DLD1 (cell line): ENCODE data around the gene CAV1.
"Not testable (repeated sequence)": the region's sequence is repeated elsewhere in the genome, so short reads cannot be mapped to it uniquely, and the experiment has no call there.

Experiments used
- in situ Hi-C: cut with HindIII; loops from 2 replicates; pipeline ENCODE4 v1.10.0; 2017; ENCODE audit warnings: low sequenced_read_pairs

Gene CAV1, protein sequence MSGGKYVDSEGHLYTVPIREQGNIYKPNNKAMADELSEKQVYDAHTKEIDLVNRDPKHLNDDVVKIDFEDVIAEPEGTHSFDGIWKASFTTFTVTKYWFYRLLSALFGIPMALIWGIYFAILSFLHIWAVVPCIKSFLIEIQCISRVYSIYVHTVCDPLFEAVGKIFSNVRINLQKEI

DNA sequence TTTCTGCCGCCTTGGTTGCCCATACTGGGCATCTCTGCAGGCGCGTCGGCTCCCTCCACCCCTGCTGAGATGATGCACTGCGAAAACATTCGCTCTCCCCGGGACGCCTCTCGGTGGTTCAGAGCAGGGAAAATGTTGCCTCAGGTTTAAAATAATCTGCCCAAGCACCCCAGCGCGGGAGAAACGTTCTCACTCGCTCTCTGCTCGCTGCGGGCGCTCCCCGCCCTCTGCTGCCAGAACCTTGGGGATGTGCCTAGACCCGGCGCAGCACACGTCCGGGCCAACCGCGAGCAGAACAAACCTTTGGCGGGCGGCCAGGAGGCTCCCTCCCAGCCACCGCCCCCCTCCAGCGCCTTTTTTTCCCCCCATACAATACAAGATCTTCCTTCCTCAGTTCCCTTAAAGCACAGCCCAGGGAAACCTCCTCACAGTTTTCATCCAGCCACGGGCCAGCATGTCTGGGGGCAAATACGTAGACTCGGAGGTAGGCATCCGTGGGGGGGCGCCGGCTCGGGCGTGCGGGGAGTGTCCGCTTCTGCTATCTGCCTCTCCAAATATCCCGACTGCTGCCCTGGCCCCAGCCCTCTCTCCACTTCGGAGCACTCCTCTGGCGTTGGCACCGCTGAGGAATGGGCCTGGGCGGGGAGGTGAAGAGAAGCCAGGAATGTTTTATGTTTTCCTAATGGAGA is at the start of gene CAV1:
TSS of gene CAV1 (plus strand) at position 428 of the 689 bp plus-strand sequence. CDS start at position 455, 27 bp downstream.
- in situ Hi-C loops, result loop anchor here (25.0 kb wide), 1 partner anchor 262 kb away; no protein-coding TSS in a partner anchor

DNA sequence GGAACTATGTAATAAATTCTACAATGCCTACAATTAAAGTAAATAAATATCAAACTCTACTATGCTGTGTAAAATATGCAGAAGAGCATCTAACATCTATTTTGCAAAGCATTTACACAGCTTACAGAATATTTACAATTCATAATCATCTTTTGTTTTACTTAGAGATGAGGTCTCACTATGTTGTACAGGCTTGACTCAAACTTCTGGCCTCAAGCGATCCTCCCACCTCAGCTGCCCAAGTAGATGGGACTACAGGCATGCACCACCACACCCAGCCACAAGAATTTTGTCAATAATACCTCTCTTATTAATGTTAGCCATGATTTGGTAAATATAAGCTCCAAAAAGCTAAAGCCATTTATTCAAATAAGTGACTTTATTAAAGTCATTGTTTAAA is 47.2 kb upstream of the CAV1 start:
- in situ Hi-C loops, result no loop called here

DNA sequence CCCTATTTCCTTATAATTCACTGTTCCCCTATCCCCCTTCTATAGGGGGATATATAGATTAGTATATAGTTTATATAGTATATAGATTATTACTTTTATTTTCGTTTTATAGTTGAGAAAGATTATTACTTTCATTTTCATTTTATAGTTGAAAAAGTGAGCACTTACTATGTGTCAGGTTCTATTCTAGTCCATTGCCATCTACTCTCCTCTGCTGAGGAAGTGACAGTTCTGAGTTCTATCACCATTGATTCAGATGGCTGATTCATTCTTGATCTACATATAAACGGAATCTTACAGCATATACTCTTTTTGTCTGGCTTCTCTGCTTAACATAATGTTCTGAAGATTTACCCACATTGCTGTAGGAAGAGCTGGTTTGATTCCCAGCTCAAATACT is 46.0 kb upstream of the CAV1 start:
- in situ Hi-C loops, result no loop called here

DNA sequence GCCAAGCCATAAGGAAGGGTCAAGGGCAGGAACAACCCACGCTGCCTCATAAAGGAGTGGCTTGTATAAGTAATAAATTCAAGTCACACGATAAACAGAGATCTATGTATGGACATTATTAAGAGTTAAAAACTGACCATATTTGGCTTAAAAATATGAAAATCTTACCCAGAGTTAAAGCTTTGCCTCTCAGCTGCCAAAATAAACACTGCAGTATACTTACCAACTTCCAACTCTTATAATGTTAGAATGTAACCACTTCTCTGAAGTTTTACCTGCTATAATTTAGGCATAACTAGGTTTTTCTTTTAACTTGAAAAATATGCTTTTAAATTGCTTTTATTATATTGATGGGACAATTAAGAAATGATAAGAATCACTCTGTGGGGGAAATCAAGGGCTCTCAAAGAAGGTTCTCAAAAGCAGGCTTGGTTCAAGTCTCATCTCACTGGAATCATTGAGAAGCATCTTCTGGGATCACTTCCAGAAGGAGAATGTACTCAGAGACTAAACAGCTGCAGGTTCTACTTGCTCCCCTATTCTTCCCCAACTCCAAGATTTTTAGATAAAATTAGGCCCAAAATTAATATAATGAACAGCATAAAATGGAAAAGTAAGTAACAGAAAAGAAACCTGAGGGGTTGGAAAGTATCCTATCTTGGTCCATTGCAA is 41.4 kb upstream of the CAV1 start:
- in situ Hi-C loops, result no loop called here

DNA sequence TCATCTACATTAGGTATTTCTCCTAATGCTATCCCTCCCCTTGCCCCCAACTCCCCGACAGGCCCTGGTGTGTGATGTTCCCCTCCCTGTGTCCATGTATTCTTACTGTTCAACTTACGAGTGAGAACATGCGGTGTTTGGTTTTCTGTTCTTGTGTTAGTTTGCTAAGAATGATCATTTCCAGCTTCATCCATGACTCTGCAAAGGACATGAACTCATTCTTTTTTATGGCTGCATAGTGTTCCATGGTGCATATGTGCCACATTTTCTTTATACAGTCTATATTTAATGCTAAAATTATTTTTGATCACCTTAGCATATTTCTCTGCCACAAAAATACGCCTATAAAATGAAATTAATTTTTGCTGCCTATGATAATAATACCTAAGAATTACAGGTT is 40.4 kb upstream of the CAV1 start:
- in situ Hi-C loops, result not testable (repeated sequence)

DNA sequence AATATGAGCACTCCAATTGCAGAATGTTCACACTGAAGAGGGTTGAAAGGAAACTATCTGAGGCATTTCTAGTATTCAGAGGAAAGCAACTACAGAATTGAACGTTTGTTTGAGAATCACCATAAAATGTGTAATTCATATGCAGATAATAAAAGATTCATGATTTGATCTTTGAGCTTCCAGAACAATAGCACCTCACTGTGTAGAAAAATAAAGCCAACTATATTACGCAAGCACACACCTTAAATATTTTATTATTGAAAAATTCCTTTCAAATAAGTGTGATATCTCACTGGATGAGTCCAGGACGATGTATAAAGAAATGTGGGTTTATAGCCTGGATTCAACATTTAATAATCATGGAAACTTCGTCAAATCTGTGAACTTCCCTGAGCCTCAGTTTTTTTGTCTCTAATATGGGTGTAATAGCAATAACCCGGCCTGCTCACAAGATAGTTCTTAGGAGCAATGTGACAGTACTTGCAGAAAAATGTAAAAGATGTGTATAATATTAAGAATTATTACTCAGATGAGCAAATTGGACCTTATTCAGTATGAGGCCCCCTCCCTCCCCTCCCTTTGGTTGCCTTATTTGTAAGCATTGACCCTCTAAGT is 36.8 kb upstream of the CAV1 start:
- in situ Hi-C loops, result no loop called here

DNA sequence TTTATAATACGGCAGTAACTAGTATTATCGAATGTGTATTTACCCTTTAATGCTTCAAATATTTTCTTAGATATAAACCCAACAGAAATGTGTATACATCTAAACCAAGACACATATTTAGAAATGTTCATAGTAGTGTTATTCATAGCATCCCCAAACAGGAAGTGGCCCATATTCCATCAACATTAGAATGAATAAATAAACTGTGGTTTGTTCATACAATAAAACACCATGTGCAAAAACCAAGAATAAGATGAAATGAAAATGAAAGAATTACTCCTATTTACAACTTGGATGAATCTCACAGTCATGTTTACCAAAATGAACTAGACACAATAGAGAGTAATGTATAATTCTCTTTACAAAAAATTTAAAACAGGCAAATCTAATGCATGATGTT is 34.5 kb upstream of the CAV1 start:
- in situ Hi-C loops, result no loop called here

DNA sequence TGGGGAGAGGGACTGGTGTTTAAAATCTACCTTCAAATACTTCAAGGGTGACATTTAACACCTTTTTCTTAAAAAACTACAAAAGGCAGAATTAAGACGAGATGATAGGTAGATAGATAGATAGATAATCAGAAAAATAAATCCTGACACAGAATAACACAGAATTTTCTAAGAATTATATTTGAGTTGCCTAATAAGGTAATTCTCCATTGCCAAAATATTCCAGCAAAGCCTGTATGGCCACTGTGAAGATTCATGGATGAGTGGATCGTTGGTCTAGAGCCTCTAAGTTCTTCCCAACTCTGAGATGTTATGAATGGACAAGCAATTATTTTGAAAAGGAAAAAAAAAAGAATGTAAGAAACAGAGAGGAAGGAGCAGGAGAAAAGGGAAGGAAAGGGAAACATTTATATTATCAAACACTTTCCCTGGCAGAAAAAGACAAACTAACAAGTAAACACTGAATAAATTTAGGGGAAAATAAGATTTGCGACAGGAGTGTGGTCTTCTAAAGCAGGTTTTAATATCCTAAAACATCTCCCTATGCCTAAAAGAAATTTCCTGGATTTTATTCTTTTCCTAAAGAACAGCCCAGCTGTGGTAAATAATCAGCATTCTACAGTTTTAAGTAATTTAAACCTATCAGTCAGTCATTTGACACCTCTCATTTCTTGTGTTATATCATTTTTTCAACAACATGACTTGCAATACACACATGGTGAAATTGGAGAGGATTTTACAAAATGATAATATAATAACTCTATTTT is 32.8 kb upstream of the CAV1 start:
- in situ Hi-C loops, result no loop called here

DNA sequence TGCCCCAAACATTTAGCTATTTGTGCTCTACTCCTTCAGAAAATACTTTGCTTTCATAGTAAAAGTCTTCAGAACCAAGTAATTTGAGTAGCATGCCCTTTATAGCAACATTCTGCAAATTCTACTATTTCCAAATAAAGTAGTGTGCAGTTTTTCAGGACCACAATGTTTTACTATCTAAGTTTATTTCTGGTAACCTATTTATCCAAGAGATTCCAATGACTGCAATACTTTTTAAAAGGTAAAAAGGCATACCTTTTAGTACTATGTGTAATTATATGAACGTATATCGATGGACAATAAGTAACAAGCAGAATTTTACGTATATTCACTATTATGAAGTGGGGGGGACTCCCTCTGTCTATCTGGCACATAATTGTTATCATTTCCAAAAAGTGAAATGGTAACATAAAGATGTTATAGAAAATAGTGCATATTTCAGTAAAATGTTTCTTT is 32.2 kb upstream of the CAV1 start:
- in situ Hi-C loops, result no loop called here

DNA sequence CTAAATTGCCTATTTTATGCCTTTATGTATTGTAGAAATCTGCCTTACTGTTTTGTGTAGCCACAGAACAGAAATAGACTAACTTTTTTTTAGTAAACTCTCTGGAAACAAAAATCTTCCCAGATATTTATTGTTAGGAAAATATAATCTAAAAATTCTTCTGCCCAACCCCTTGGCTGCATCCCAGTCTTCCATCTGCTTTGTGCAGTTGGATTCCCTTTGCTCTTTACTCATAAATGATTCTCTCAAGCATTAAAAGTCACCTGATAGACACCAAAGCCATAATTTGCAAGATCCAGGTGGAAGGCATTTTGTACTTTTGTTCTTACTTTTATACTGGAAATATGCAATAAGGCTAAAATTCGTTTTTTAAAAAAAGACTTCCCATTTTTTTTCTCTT is 31.4 kb upstream of the CAV1 start:
- in situ Hi-C loops, result no loop called here

DNA sequence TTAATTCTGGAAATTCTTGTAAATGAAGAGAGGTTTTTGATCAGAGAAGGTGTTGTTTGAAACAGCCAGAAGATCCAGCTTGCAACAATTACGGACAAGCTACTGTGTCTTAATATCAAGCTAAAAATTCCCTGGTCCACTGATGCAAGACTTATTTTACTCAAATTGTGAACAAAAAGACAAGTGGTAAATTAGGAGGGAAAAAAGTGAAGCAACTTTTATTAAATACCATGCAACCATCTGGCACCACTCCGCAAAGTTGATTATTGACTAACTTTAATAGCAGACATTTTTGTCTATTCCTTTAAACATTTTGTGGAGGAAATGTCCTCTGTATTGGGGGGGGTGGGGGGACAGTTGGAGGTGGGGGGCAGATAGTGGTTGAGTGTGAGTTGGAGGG is 30.4 kb upstream of the CAV1 start:
- in situ Hi-C loops, result no loop called here

DNA sequence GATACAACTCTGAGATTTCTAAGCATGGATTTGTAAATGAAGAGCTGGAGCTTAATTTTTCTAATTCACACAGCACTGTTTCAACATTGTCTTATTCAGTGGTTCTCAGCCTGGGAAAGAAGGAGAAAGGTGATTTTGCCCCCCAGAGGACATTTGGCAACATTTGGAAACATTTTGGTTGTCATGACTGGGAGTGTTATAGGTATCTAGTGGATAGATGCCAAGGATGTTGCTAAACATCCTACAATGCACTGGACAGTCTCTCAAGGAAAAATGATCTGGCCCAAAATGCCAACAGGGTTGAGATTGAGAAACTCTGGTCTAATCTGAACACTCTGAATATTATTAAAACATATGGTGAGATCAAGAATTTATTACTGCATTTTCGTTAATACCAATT is 29.1 kb upstream of the CAV1 start:
- in situ Hi-C loops, result no loop called here

DNA sequence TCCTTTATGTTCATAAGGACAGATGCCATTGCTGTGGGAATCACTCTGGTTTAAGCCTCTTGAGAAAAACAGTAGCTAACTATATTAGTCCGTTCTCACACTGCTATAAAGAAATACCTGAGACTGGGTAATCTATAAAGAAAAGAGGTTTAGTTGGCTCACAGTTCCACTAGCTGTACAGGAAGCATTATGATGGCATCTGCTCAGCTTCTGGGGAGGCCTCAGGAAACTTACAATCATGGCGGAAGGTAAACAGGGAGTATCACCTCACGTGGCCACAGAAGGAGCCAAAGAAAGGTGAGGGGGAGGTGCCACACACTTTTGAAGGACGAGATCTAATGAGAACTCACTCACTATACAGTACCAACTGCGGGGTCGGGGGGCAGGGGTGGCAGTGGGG is 28.2 kb upstream of the CAV1 start:
- in situ Hi-C loops, result no loop called here

DNA sequence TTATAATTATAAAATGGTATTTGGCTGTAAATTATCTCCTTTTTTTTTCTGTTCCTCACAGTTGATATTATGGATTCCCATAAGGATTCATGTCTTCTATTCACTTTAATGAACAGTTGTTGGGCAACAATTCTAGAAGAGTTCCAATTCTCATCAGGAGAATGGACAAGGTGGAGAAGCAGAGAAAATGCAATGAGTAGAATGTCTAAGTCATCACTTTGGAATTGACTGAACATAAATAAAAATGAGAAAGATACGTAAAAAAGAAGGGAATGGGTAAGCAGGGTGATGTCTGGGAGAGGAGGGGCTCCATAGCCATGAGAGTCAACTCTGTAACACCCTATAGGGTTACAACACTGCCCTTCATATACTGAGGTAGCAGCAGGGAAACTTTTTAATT is 27.1 kb upstream of the CAV1 start:
- in situ Hi-C loops, result no loop called here

DNA sequence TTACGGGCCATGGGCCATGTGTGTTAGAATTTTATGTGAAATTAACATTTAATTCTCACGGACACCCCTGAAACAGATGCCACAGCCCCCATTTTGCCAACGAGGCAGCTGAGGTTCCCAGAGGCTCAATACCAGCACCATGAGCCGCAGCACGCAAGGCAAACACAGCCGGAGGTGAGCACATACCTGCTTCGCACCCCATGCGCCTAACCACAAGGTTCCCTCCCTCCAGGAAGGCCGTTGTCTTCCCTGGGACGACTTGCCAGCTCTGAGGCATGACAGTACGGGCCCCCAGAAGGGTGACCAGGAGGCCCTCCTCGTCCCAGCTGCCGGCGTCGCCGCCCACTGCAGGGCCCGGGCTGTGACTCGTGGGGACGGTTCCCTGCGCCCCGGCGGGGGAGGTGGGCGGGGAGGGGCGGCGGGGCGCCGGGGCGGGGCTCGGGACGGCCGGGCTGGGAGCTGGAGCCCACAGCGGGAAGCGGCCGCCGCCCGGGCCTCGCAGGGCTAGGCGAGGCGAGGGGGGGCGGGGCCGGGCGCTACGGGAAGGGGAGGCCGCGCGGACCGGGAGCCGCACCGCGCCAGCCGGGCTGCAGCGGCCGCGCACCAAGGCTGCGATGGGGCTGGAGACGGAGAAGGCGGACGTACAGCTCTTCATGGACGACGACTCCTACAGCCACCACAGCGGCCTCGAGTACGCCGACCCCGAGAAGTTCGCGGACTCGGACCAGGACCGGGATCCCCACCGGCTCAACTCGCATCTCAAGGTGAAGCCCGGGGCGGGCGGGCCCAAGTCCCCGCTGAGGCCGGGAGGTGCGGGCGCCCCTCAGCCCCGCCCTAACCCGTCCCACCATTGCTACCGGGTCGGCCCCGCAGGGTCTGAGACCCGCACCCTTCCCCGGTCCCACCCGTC is 25.4 kb upstream of the CAV1 start, which contains the start of gene CAV2:
TSS of gene CAV2 (plus strand) at position 571 of the 910 bp plus-strand sequence. CDS start at position 615, 44 bp downstream.
- in situ Hi-C loops, result loop anchor here (25.0 kb wide), 1 partner anchor 237 kb away; no protein-coding TSS in a partner anchor

DNA sequence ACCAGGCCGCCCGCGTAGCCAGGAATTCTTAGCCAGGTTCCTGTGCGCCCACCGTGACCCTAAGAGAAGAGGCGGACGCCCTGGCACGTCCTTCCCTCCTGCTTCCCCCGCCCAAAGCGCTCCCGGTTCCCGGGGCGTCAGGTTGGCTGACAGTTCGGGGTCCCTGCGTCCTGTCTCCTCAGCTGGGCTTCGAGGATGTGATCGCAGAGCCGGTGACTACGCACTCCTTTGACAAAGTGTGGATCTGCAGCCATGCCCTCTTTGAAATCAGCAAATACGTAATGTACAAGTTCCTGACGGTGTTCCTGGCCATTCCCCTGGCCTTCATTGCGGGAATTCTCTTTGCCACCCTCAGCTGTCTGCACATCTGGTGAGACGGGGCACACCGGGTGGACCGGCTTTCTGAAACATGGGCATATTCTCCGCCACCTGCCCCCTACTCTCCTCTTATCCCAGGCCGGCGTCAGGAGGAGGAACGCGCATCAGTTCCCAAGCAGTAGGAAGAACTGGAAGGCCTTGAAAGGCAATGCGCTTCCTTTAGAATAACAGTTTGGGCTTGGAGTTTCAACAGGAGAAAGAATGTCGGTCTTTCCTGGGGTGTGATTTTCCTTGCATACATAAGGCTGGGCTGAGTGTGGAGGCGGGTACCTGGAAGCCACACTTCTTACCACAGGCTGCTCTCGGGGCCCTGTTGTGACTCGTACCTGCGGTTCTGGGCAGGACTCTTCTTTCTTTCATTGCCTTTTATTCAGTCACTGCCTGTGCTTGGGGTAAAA is 24.6 kb upstream of the CAV1 start:
- in situ Hi-C loops, result loop anchor here (25.0 kb wide), 1 partner anchor 238 kb away; no protein-coding TSS in a partner anchor

DNA sequence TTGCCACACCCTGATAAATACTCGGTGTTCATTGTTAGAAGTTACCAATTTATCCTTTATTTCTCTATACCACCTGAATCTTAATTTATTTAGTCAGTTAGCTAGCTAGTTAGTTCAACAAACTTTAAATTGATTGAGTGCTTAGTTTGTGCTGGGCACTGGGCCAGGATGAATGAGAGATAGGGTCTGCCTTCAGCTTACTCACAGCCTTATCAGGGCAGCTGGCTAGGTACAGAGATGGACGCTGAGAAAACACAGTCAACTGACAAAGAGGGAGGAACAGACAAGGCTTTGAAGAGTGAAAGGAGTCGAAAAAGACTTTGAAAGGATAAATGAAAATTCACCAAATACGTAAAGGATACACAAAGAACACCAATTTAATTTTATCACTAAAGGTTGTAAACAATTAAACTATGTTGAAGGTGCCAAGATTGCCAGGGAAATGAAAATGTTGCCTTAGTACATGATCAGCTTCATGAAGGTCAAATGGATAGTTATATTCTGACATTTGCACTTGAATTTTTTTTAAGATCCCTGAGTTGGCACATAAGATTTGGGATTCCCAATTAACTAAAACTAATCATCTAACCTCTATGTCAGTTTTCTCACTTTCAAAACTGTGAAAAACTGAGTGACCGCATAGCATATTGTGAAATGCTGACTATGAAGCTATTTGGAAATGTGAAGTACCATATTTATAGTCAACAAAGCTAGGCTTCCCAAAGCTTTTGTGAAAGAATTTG is 23.2 kb upstream of the CAV1 start:
- in situ Hi-C loops, result loop anchor here (25.0 kb wide), 1 partner anchor 239 kb away; no protein-coding TSS in a partner anchor
